HAP-1 (cell line): ENCODE measurements around the gene SRSF9.
"Not testable (repeated sequence)": the region's sequence is repeated elsewhere in the genome, so short reads cannot be mapped to it uniquely, and the experiment has no call there.

Experiments
- DNase-seq, 2 experiments: peaks; one replicate each; pipeline ENCODE4 v3.0.0-alpha.2; 2016 to 2020; ENCODE audit warnings: low spot score in 2 of 2
- H3K27me3 ChIP-seq: fragments of 250-450 bp; sonication (Bioruptor Pico); 2 replicates; pipeline ENCODE4 v1.5.1; 2020; ENCODE audit warnings: low read depth, mild to moderate bottlenecking, moderate library complexity
- H3K36me3 ChIP-seq: fragments of 250-450 bp; sonication (Bioruptor Pico); replicated peaks from 2 replicates; pipeline ENCODE4 v1.5.1; 2020; ENCODE audit warnings: mild to moderate bottlenecking
- H3K4me1 ChIP-seq: fragments of 250-450 bp; sonication (Bioruptor Pico); 2 replicates; pipeline ENCODE4 v1.5.1; 2020; ENCODE audit warnings: mild to moderate bottlenecking
- H3K4me3 ChIP-seq: fragments of 250-450 bp; sonication (Bioruptor Pico); 2 replicates; pipeline ENCODE4 v1.5.1; 2020; ENCODE audit warnings: mild to moderate bottlenecking, moderate library complexity
- H3K9me3 ChIP-seq: fragments of 250-450 bp; sonication (Bioruptor Pico); 2 replicates; pipeline ENCODE4 v1.5.1; 2020; ENCODE audit warnings: mild to moderate bottlenecking, moderate library complexity
- in situ Hi-C: fragments of 300-500 bp; cut with MboI; formaldehyde crosslinking; loops from 3 replicates; pipeline ENCODE4 v1.14.3; 2020; ENCODE audit warnings: low sequenced_read_pairs, inconsistent platforms, mixed read lengths

SRSF9 gene

GRCh38 chr12:120453060-120453750 is 16.3 kb downstream of the SRSF9 start:
- no peak for DNase-seq
- no peak overlapping the region for H3K4me3 ChIP-seq
- no peaks in the 10 kb centered on the region for H3K4me1 ChIP-seq
- no peaks in the 10 kb centered on the region for H3K27me3 ChIP-seq
- no peaks in the 10 kb centered on the region for H3K9me3 ChIP-seq
- peaks cover 70% of the 10 kb centered on the region for H3K36me3 ChIP-seq
- in situ Hi-C loops = no loop called here

- in situ Hi-C loops, H3K4me1 ChIP-seq, H3K4me3 ChIP-seq, H3K9me3 ChIP-seq, DNase-seq, H3K27me3 ChIP-seq: not testable (repeated sequence)
- peaks cover 70% of the 10 kb centered on the region for H3K36me3 ChIP-seq
Observed at GRCh38 chr12:120452524-120452923, 17.0 kb downstream of the SRSF9 start.

GRCh38 chr12:120447992-120448391 is 21.6 kb downstream of the SRSF9 start:
- H3K9me3 ChIP-seq = no peaks in the 10 kb centered on the region
- peaks cover 15% of the 10 kb centered on the region for H3K4me1 ChIP-seq
- H3K4me3 ChIP-seq = peak overlapping the region; percentile 100; the same call in 1 of the 2 replicates
- in situ Hi-C loops = no loop called here
- no peak for DNase-seq
- no peaks in the 10 kb centered on the region for H3K27me3 ChIP-seq
- H3K36me3 ChIP-seq = peaks cover 71% of the 10 kb centered on the region

- H3K4me3 ChIP-seq = peak overlapping the region; percentile 100
- H3K9me3 ChIP-seq, in situ Hi-C loops, DNase-seq, H3K27me3 ChIP-seq: not testable (repeated sequence)
- peaks cover 15% of the 10 kb centered on the region for H3K4me1 ChIP-seq
- H3K36me3 ChIP-seq = peaks cover 70% of the 10 kb centered on the region
Observed at GRCh38 chr12:120446844-120447178, 22.7 kb downstream of the SRSF9 start.

GRCh38 chr12:120445911-120446843 is 23.4 kb downstream of the SRSF9 start, which contains the start of the genes GATC and TRIAP1:
Gene GATC (plus strand): TSS chr12:120446444. CDS start chr12:120446481, 37 bp downstream.
Gene TRIAP1 (minus strand): TSS chr12:120446384. CDS start chr12:120446372, 12 bp downstream.
- peak within 1 kb of the TSS; percentile 100 for H3K4me3 ChIP-seq
- in situ Hi-C loops = no loop called here

GRCh38 chr12:120444676-120445075 is 24.9 kb downstream of the SRSF9 start:
- Histone ChIP-seq H3K27me3 (no peaks in the 10 kb centered on the region), H3K36me3 (peaks cover 70% of the 10 kb centered on the region), H3K9me3 (no peaks in the 10 kb centered on the region), H3K4me3 (no peak overlapping the region; the same call in 1 of the 2 replicates), H3K4me1 (peaks cover 18% of the 10 kb centered on the region)
- in situ Hi-C loops = no loop called here
- no peak for DNase-seq

More at GRCh38 chr12:120445911-120446843, 23.4 kb downstream of the SRSF9 start, which contains the start of the genes GATC and TRIAP1:
- DNase-seq = peak; percentile 82 to 90
- H3K27me3 ChIP-seq = no peaks in the 10 kb centered on the region
- H3K36me3 ChIP-seq = peaks cover 69% of the 10 kb centered on the region
- peaks cover 15% of the 10 kb centered on the region for H3K4me1 ChIP-seq
- H3K9me3 ChIP-seq = no peaks in the 10 kb centered on the region

- Histone ChIP-seq H3K4me3 (peak overlapping the region; percentile 10), H3K27me3 (no peaks in the 10 kb centered on the region), H3K4me1 (peaks cover 17% of the 10 kb centered on the region), H3K9me3 (no peaks in the 10 kb centered on the region), H3K36me3 (peaks cover 43% of the 10 kb centered on the region)
- in situ Hi-C loops = no loop called here
- DNase-seq = peak; percentile 64 to 86
Observed at GRCh38 chr12:120439646-120440247, 29.8 kb downstream of the SRSF9 start.

GRCh38 chr12:120438495-120439198 is 30.9 kb downstream of the SRSF9 start:
- Histone ChIP-seq H3K36me3 (peaks cover 32% of the 10 kb centered on the region), H3K9me3 (no peaks in the 10 kb centered on the region), H3K4me1 (peaks cover 12% of the 10 kb centered on the region), H3K4me3 (peak overlapping the region; percentile 87), H3K27me3 (no peaks in the 10 kb centered on the region)
- DNase-seq = no peak
- in situ Hi-C loops = no loop called here

- Histone ChIP-seq H3K36me3 (peaks cover 25% of the 10 kb centered on the region), H3K4me3 (peak within 1 kb of the TSS; percentile 87), H3K9me3 (no peaks in the 10 kb centered on the region), H3K4me1 (peaks cover 12% of the 10 kb centered on the region), H3K27me3 (no peaks in the 10 kb centered on the region)
- peak; percentile 98 for DNase-seq
- in situ Hi-C loops = no loop called here
Observed at GRCh38 chr12:120437735-120438494, 31.6 kb downstream of the SRSF9 start, which contains the start of gene COX6A1. Gene COX6A1 (plus strand): TSS chr12:120438113. CDS start chr12:120438127, 14 bp downstream.

GRCh38 chr12:120432772-120433525 is 36.6 kb downstream of the SRSF9 start:
- Histone ChIP-seq H3K27me3 (no peaks in the 10 kb centered on the region), H3K4me1 (peaks cover 3% of the 10 kb centered on the region; the same call in 1 of the 2 replicates), H3K4me3 (no peak overlapping the region), H3K9me3 (no peaks in the 10 kb centered on the region), H3K36me3 (no peaks in the 10 kb centered on the region)
- in situ Hi-C loops = loop anchor here (5.0 kb wide), 1 partner anchor 71 kb away; no protein-coding TSS in a partner anchor
- no peak for DNase-seq

- no peak for DNase-seq
- H3K27me3 ChIP-seq = no peaks in the 10 kb centered on the region
- in situ Hi-C loops = no loop called here
- no peaks in the 10 kb centered on the region for H3K36me3 ChIP-seq
- no peaks in the 10 kb centered on the region for H3K9me3 ChIP-seq
- H3K4me3 ChIP-seq = no peak overlapping the region
- H3K4me1 ChIP-seq = peaks cover 7% of the 10 kb centered on the region
Observed at GRCh38 chr12:120429368-120429767, 40.2 kb downstream of the SRSF9 start.
